ENCODE measurements around the gene GFER.
"Not testable (repeated sequence)": the region's sequence is repeated elsewhere in the genome, so short reads cannot be mapped to it uniquely, and the experiment has no call there.

GFER gene

GRCh38 chr16:1942810-1943726, 40.9 kb upstream of the GFER start, which contains the start of gene MSRB1:
TSS of gene MSRB1 (minus strand) at chr16:1943199. CDS start at chr16:1943156, 43 bp downstream.
- peak; percentile 98 for FAIRE-seq
- TF ChIP-seq POLR2A (IDR thresholded peaks at IDR 0.05; ENCODE audit: low read depth, low read length) (peak; percentile 57; the same call in 1 of the 2 replicates), PAX5 (IDR thresholded peaks at IDR 0.05; ENCODE audit: insufficient read depth, low read length, severe bottlenecking) (no peak), POLR2AphosphoS5 (IDR thresholded peaks at IDR 0.05; ENCODE audit: low read depth, low read length) (peak; percentile 55; the same call in 1 of the 2 replicates), SPI1 (IDR thresholded peaks at IDR 0.05; ENCODE audit: low read depth, low read length) (peak; percentile 52), POU2F2 (IDR thresholded peaks at IDR 0.05; ENCODE audit: low read depth, low read length) (no peak), TAF1 (IDR thresholded peaks at IDR 0.05; ENCODE audit: low read depth, low read length) (no peak)
- DNase-seq (ENCODE audit: insufficient read length, low spot score), result peak; percentile 100

- no peak for TF ChIP-seq SPI1 (IDR thresholded peaks at IDR 0.05; ENCODE audit: low read depth, low read length)
- TF ChIP-seq POLR2AphosphoS5 (IDR thresholded peaks at IDR 0.05; ENCODE audit: low read depth, low read length), result no peak
- TF ChIP-seq TAF1 (IDR thresholded peaks at IDR 0.05; ENCODE audit: low read depth, low read length), result no peak
- no peak for TF ChIP-seq PAX5 (IDR thresholded peaks at IDR 0.05; ENCODE audit: insufficient read depth, low read length, severe bottlenecking)
- no peak for TF ChIP-seq POLR2A (IDR thresholded peaks at IDR 0.05; ENCODE audit: low read depth, low read length)
- no peak for TF ChIP-seq POU2F2 (IDR thresholded peaks at IDR 0.05; ENCODE audit: low read depth, low read length)
- DNase-seq (ENCODE audit: insufficient read length, low spot score), result no peak
- FAIRE-seq, result no peak
Measured at GRCh38 chr16:1944612-1945199, 39.3 kb upstream of the GFER start.

- FAIRE-seq, result no peak
- DNase-seq (ENCODE audit: insufficient read length, low spot score), result no peak
- no peak for TF ChIP-seq POLR2A (IDR thresholded peaks at IDR 0.05; ENCODE audit: low read depth, low read length)
- no peak for TF ChIP-seq PAX5 (IDR thresholded peaks at IDR 0.05; ENCODE audit: insufficient read depth, low read length, severe bottlenecking)
- TF ChIP-seq SPI1 (IDR thresholded peaks at IDR 0.05; ENCODE audit: low read depth, low read length), result no peak
Measured at GRCh38 chr16:1945559-1946391, 38.2 kb upstream of the GFER start.

GRCh38 chr16:1946495-1947368, 37.3 kb upstream of the GFER start:
- FAIRE-seq, result no peak
- DNase-seq (ENCODE audit: insufficient read length, low spot score), result no peak
- TF ChIP-seq PAX5 (IDR thresholded peaks at IDR 0.05; ENCODE audit: insufficient read depth, low read length, severe bottlenecking) (no peak), POU2F2 (IDR thresholded peaks at IDR 0.05; ENCODE audit: low read depth, low read length) (no peak), POLR2AphosphoS5 (IDR thresholded peaks at IDR 0.05; ENCODE audit: low read depth, low read length) (no peak), TAF1 (IDR thresholded peaks at IDR 0.05; ENCODE audit: low read depth, low read length) (no peak)

- DNase-seq (ENCODE audit: insufficient read length, low spot score) (no peak), FAIRE-seq (no peak)
- TF ChIP-seq POLR2A (IDR thresholded peaks at IDR 0.05; ENCODE audit: low read depth, low read length), result no peak
- TF ChIP-seq POLR2AphosphoS5 (IDR thresholded peaks at IDR 0.05; ENCODE audit: low read depth, low read length), result no peak
- TF ChIP-seq SPI1 (IDR thresholded peaks at IDR 0.05; ENCODE audit: low read depth, low read length), result no peak
- TF ChIP-seq PAX5 (IDR thresholded peaks at IDR 0.05; ENCODE audit: insufficient read depth, low read length, severe bottlenecking), result no peak
- no peak for TF ChIP-seq TAF1 (IDR thresholded peaks at IDR 0.05; ENCODE audit: low read depth, low read length)
Measured at GRCh38 chr16:1947369-1947670, 36.7 kb upstream of the GFER start.

GRCh38 chr16:1949507-1949906, 34.5 kb upstream of the GFER start:
- TF ChIP-seq POLR2A (IDR thresholded peaks at IDR 0.05; ENCODE audit: low read depth, low read length), result no peak
- FAIRE-seq (no peak), DNase-seq (ENCODE audit: insufficient read length, low spot score) (no peak)

GRCh38 chr16:1950047-1950446, 33.9 kb upstream of the GFER start:
- no peak for DNase-seq (ENCODE audit: insufficient read length, low spot score)
- no peak for TF ChIP-seq POLR2A (IDR thresholded peaks at IDR 0.05; ENCODE audit: low read depth, low read length)
- no peak for TF ChIP-seq TAF1 (IDR thresholded peaks at IDR 0.05; ENCODE audit: low read depth, low read length)
- no peak for TF ChIP-seq POLR2AphosphoS5 (IDR thresholded peaks at IDR 0.05; ENCODE audit: low read depth, low read length)
- no peak for TF ChIP-seq PAX5 (IDR thresholded peaks at IDR 0.05; ENCODE audit: insufficient read depth, low read length, severe bottlenecking)
- no peak for TF ChIP-seq SPI1 (IDR thresholded peaks at IDR 0.05; ENCODE audit: low read depth, low read length)
- TF ChIP-seq POU2F2 (IDR thresholded peaks at IDR 0.05; ENCODE audit: low read depth, low read length), result no peak
- no peak for FAIRE-seq

- no peak for FAIRE-seq
- TF ChIP-seq POLR2AphosphoS5 (IDR thresholded peaks at IDR 0.05; ENCODE audit: low read depth, low read length), result no peak
- TF ChIP-seq TAF1 (IDR thresholded peaks at IDR 0.05; ENCODE audit: low read depth, low read length), result no peak
- TF ChIP-seq PAX5 (IDR thresholded peaks at IDR 0.05; ENCODE audit: insufficient read depth, low read length, severe bottlenecking), result no peak
- no peak for TF ChIP-seq SPI1 (IDR thresholded peaks at IDR 0.05; ENCODE audit: low read depth, low read length)
- TF ChIP-seq POLR2A (IDR thresholded peaks at IDR 0.05; ENCODE audit: low read depth, low read length), result no peak
- no peak for TF ChIP-seq POU2F2 (IDR thresholded peaks at IDR 0.05; ENCODE audit: low read depth, low read length)
Measured at GRCh38 chr16:1950559-1950958, 33.4 kb upstream of the GFER start.

GRCh38 chr16:1953734-1954133, 30.3 kb upstream of the GFER start:
- DNase-seq (ENCODE audit: insufficient read length, low spot score) (no peak), FAIRE-seq (no peak)
- TF ChIP-seq POLR2AphosphoS5 (IDR thresholded peaks at IDR 0.05; ENCODE audit: low read depth, low read length) (no peak), TAF1 (IDR thresholded peaks at IDR 0.05; ENCODE audit: low read depth, low read length) (no peak), POU2F2 (IDR thresholded peaks at IDR 0.05; ENCODE audit: low read depth, low read length) (no peak), PAX5 (IDR thresholded peaks at IDR 0.05; ENCODE audit: insufficient read depth, low read length, severe bottlenecking) (no peak), POLR2A (IDR thresholded peaks at IDR 0.05; ENCODE audit: low read depth, low read length) (no peak), SPI1 (IDR thresholded peaks at IDR 0.05; ENCODE audit: low read depth, low read length) (no peak)

More at GRCh38 chr16:1950559-1950958, 33.4 kb upstream of the GFER start:
- DNase-seq (ENCODE audit: insufficient read length, low spot score), result no peak

GRCh38 chr16:1957434-1958142, 26.4 kb upstream of the GFER start:
- not testable (repeated sequence) for FAIRE-seq; DNase-seq (ENCODE audit: insufficient read length, low spot score)

GRCh38 chr16:1958143-1958491, 25.9 kb upstream of the GFER start:
- not testable (repeated sequence) for DNase-seq (ENCODE audit: insufficient read length, low spot score); FAIRE-seq
